HG03103 (cell line): ENCODE results near the gene ELAVL1.

ENCODE experiments used
- ATAC-seq: cut with Tn5 transposase; IDR thresholded peaks from one replicate; pipeline ENCODE4 v1.9.1; 2021; ENCODE audit warnings: low read depth; ENCODE audit not compliant: unreplicated experiment

Gene ELAVL1

DNA sequence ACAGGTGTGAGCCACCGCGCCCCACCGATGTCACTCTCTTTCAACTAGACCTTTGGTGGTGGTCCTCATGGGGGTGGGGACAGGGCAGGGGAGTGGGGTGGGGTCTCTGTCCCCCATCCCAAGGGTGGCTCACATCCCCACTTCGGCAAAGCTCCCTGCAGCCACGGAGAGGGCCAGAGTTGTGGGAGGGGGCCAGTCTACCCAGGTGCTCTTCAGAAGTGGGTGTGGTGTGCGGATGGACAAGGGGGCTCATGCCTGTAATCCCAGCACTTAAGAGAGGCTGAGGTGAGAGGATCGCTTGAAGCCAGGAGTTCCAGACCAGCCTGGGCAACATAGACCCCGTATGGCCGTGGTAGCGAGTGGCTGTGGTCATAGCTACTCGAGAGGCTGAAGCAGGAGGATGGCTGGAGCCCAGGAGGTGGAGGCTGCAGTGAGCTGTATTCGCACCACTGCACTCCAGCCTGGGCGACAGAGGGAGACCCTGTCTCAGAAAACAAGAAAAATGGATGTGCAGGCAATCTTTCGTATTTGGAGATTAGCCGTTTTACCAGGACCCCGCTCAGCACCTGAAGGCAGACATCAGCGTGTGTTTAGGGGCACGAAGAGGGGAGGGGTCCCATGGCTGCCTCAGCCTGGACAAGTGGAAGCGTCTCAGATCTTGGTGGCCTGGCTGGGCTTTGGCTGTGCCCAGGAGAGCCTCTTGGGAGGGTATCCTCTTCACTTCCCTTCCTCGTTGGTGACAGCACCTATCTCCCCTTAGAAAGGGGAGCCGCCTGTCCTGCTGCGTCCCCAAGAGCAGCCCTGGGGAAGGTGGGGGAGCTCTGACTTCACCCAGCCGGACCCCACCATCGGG, 90.0 kb downstream of the ELAVL1 start:
- no peak for ATAC-seq

DNA sequence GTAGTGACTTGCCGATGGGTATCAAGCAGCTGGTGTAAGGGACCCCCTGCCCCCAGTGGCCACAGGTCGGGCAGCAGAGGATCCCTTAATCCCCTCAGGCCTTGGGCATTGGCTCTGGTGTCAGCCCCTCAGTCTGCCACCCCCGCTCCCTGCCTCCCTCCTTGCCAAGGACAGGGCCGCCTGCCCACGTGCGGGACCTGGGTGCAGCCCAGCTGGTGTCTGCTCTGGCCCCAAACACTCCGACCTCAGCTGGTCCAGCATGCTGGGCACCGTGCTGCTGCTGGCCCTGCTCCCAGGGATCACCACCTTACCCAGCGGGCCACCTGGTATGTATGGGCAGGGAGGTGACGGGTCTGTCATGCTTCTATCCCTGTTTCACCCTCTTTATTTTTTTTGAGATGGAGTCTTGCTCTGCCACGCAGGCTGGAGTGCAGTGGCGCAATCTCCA, 90.8 kb downstream of the ELAVL1 start, which contains the start of gene TGFBR3L:
Gene TGFBR3L, plus strand, starts transcription at position 233 of the 448 bp plus-strand sequence.
- no peak for ATAC-seq

DNA sequence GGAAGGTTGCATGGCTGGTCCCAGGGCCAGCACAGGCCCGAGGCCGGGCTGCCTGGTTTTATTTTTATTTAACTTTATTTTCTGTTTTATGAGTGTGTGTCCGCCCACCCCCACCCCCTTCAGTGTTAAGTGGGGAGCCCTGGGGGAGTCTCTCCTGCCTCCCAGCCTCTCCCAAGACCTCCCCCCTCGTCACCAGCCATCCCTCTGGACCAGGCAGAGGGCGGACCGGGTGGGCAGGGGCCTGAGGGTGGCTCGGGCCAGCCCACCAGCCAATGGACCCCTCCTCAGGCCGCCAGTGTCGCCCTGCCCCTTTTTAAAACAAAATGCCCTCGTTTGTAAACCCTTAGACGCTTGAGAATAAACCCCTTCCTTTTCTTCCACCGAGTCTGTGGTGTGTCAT, 91.3 kb downstream of the ELAVL1 start:
- no peak for ATAC-seq

DNA sequence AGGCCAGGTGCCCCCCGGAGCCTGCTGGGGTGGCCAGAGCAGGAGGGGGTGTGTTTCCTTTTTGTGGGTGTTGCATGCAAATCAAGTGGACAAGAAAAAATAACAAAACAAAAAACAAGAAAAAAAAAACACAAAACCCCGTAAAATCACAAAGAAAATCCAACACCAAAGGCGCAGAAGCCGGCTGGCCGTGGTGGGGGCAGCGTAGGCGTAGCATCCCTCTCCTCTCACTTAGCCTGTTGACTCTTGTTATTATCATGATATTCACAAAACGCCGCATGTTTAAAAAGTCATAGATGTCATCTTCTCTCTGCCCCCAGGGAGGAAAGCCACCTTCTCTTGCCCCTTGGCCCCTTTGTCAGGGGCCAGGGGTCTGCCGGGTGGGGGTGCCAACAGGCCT, 91.8 kb downstream of the ELAVL1 start:
- no peak for ATAC-seq

DNA sequence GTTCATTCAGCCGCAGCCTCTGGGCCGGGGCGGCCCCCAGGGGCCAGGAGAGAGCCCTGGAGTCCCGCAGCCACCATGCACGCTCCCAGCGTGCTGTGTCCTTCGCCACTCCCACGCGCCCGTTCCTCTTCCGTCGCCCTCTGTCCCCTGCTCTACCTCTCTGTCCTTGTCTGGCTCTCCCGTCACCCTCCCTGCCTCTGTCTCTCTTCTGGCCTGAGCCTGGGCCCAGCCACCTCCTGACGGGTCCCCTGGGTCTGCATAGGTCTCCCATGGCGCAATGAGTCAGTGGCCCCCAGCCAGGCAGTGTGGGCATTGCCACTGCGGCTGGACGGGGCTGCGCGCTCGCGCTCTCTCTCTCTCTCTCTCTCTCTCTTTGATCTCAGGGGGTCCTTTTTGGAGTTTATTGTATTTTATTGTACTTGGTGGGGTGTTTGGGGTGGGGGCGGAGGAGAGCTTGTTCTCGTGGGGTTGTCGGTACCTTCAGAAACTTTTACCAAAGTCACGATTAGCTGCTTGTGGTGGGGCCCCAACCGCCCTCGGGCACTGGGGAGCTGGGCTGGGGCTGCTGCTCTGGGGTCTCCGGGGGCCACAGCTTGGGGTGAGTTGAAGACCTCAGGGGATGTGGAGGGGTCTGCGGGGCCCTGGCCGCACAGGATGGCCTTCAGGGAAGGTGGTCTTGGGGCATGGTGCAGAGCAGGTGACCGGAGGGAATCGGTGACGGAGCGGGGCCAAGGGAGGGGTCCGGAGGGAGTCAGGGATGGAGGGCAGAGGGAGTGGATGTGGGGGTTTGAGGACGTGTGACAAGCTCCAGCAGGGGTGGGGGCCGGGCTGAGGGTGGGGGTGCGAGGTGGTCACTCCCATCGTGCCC, 92.5 kb downstream of the ELAVL1 start:
- ATAC-seq = no peak

DNA sequence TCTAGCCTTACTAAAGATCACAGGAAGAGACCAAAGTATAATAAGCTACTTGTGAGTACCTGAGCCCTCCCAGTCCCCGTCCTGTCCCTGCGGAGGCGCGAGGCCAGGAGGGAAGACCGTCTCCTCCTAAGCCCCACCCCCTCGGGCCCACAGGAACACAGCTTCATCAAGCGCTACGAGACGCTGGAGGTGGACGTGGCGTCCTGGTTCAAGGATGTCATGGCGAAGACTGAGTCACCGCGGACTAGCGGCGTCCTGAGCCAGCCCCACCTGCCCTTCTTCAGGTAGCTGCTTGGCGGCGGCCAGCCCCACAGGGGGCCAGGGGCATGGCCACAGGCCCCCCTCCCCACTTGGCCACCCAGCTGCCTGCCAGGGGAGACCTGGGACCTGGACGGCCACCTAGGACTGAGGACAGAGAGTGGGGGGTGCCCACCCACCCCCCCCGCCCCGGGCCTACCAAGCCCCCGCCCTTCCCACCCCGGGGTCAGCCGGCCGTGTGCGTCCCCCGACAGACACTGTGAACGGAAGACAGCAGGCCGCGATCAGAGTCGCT, 93.2 kb downstream of the ELAVL1 start:
- ATAC-seq = no peak

DNA sequence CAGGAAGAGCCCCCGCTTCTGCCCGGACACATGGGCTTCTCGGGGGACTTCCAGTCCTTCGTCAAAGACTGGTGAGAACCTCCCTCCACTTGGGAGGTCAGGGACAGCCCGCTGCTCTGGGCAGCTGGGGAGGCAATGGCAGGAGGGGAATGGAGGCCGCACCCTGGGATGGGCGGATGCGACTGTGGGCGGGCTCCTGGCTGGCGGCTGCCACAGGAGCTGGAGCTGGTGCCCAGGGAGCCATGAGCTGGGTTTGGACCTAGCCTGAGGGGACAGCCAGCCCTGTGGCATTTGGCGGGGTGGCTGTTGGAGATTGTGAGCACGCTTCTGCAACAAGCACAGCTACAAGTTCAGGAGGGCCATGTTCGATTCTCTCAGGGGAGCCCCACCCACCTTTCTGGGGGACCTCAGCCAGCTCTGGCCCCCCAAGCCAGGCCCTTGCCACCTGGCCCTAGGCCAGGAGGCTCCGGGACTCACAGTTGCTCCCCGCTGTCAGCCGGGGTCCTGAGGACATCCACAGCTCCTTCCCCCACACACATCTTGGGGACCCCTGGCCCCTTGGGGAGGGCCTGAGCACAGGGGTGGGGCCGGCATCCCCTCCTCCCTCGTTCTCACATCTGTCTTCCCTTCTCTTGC, 93.8 kb downstream of the ELAVL1 start:
- no peak for ATAC-seq

DNA sequence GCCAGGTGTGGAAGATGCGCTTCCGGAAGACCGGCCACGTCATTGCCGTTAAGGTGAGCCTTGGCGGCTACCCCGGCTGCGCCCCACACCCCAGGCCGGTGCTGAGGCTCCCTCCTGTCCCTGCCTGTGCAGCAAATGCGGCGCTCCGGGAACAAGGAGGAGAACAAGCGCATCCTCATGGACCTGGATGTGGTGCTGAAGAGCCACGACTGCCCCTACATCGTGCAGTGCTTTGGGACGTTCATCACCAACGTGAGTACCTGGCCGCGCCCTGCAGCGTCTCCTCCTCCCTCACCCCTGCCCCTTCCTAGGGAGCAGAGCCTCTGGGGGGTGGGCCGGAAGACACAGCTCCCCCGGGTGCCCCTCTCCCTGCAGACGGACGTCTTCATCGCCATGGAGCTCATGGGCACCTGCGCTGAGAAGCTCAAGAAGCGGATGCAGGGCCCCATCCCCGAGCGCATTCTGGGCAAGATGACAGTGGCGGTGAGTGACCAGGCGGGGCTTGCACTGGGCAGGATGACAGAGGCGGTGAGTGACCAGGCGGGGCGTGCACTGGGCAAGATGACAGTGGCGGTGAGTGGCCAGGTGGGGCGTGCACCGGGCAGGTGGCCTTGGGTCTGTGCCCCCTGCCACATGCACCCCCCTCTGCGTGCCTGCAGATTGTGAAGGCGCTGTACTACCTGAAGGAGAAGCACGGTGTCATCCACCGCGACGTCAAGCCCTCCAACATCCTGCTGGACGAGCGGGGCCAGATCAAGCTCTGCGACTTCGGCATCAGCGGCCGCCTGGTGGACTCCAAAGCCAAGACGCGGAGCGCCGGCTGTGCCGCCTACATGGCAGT, 94.9 kb downstream of the ELAVL1 start:
- no peak for ATAC-seq

DNA sequence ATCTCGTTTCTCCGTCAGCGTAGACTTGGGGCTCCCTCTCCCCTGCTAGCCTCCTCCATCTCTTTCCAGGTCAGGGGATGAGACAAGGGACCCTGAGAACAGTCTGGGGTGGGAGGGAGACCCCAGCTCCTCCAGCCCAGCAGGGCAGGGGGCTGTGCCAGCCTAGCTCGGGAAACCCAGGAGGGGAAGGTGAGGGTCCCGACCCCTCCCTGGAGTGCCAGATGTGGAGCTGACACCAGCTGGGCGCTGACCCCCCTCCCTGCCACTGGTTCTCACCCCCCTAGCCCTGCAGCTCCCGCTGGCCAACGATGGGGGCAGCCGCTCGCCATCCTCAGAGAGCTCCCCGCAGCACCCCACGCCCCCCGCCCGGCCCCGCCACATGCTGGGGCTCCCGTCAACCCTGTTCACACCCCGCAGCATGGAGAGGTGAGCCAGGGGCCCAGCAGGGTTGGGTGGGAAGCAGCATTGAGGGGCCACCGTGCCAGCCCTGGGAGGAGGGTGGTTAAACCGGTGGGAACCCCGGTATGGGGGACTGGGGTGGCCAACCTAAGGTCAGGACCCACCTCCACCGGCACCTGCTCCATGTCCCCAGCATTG, 95.9 kb downstream of the ELAVL1 start:
- ATAC-seq = no peak

DNA sequence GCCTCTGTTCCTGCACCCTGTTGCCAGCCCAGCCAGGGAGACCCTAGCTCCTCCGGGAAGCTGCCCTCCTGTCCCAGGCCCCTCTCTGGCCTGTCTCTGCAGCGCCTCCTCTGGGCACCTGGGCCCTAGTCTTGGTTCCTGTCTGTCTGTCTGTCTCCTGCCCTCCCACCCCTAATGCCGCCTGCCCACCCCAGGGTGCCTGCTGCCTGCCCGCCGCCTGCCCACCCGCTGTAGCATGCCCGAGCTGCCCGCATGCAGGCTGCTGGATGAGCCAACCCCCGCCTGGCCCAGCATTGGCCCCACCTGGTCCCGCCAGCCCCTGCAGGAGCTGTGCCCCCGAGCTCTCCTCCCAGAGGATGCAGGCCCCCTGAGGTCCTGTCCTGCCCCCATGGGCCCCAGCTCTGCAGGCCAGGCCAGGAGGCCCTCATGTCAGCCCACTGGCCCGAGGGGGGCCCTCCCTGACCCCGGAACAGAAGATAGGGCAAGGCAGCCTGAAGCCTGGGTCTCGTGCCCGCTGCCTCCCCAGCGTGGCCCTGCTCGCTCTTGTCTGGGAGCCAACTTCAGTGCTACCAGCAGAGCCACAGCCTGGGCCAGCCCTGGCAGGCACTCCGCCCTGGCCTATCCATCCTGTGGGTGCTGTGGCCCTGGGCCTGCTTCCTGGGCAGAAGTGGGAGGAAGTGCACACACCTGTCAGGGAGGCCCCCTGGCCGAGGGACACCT, 96.5 kb downstream of the ELAVL1 start:
- no peak for ATAC-seq
